ENCODE results near the gene ABCA8.
"Not testable (repeated sequence)": the region's sequence is repeated elsewhere in the genome, so short reads cannot be mapped to it uniquely, and the experiment has no call there.

Gene ABCA8

GRCh38 chr17:68824185-68824584, 131.0 kb downstream of the ABCA8 start:
- FAIRE-seq = not testable (repeated sequence)

- no peak for FAIRE-seq
Observed at GRCh38 chr17:68822719-68823289, 132.4 kb downstream of the ABCA8 start.

GRCh38 chr17:68821860-68822696, 133.1 kb downstream of the ABCA8 start:
- FAIRE-seq = no peak

- no peak for FAIRE-seq
Observed at GRCh38 chr17:68820825-68821481, 134.2 kb downstream of the ABCA8 start.

- no peak for FAIRE-seq
Observed at GRCh38 chr17:68820476-68820824, 134.7 kb downstream of the ABCA8 start.

- no peak for FAIRE-seq
Observed at GRCh38 chr17:68819465-68819864, 135.7 kb downstream of the ABCA8 start.

All from TTC549 (cell line).